GM23248 (cell line): ENCODE data around the gene PAIP1.

Experiments
- EZH2 ChIP-seq: fragments of 200-600 bp; sonication (generic); IDR thresholded peaks from 2 replicates; pipeline ENCODE4 v1.6.1; 2018; ENCODE audit warnings: antibody characterized with exemption, mild to moderate bottlenecking; ENCODE audit not compliant: insufficient read depth, poor library complexity, severe bottlenecking
- EZH2phosphoT487 ChIP-seq: fragments of 200-600 bp; sonication (generic); IDR thresholded peaks from 2 replicates; pipeline ENCODE4 v1.6.1; 2018; ENCODE audit warnings: antibody characterized with exemption, moderate library complexity, mild to moderate bottlenecking, low read depth; ENCODE audit not compliant: insufficient read depth

DNA sequence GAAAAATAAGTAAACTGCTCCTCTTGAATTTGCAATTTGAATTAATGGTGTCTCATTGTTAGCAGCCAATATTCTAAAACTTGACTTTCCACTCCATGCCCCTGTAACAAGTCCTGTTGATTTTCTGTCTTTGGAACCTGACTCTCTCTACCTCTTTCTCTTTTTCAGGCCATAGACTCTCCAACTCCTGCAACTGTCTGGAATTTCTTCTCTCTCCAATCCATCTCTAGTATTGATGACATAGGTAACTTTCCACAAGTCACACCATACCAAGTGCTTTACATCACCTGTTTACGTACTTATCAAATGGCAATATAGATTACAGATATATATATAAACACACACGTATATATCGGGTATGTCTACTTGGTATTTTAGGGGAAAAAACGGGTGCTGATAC lies 42.9 kb downstream of the PAIP1 start:
- TF ChIP-seq EZH2 (no peak), EZH2phosphoT487 (no peak)
